GM18526 (cell line): ENCODE results near the gene OTUD4.

Experiments
- POLR2A ChIP-seq: IDR thresholded peaks from 3 replicates; pipeline ENCODE4 v1.6.1; 2011; ENCODE audit not compliant: insufficient read length; ENCODE audit errors: extremely low read depth

OTUD4 gene

GRCh38 chr4:145097821-145098674, 82.3 kb downstream of the OTUD4 start, which contains the start of the genes ABCE1 and ANAPC10:
TSS of gene ABCE1 (plus strand) at chr4:145098311. CDS start at chr4:145104413, 6,102 bp downstream.
TSS of gene ANAPC10 (minus strand) at chr4:145098196. CDS start at chr4:145096099, 2,097 bp downstream.
- TF ChIP-seq POLR2A = peak; percentile 77

- no peak for TF ChIP-seq POLR2A
Observed at GRCh38 chr4:145097331-145097820, 83.0 kb downstream of the OTUD4 start.

GRCh38 chr4:145093638-145094037, 86.8 kb downstream of the OTUD4 start:
- no peak for TF ChIP-seq POLR2A

GRCh38 chr4:145090380-145090779, 90.0 kb downstream of the OTUD4 start:
- no peak for TF ChIP-seq POLR2A

GRCh38 chr4:145083891-145084605, 96.3 kb downstream of the OTUD4 start:
- no peak for TF ChIP-seq POLR2A
